Measurements from ENCODE around the gene TTC33. TPM values are rescaled to one million over a fixed set of nuclear protein-coding genes. Genes with fewer than 3 reads are reported as not detected.
A peak's percentile ranks its signal among the peaks of the same experiment; 100 is the strongest.

The TTC33 gene
- total RNA-seq, 1 donor from 2014 or later: 20.1 TPM

DNA sequence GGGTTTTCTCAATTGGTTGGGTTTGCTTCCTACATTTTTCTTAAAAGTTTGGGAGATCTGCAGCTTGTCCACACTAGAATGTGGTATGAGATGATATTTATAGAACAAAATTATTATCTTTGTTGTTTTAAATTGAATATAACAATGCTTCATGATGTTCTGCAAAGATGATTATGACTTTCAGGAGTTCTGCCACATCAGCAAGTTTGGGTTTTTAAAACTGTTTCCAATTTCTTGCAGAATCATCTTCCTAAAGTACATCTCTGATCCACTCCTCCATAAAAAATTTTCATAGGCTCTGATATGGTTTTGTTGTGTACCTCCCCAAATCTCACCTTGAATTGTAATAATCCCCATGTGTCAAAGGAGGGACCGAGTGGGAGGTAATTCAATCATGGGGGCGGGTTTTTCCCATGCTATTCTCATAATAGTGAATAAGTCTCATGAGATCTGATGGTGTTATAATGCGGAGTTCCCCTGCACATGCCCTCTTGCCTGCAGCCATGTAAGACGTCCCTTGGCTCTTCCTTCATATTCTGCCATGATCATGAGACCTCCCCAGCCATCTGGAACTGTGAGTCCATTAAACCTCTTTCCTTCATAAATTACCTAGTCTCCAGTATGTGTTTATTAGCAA, 195.2 kb downstream of the TTC33 start:
- no peak for DNase-seq (ENCODE audit: low spot score in 2 of 2, unreplicated experiment in 2 of 2)
- Mint-ChIP-seq H3K27ac (no peak overlapping the region), H3K4me1 (peaks cover 26% of the 10 kb centered on the region), H3K27me3 (ENCODE audit: low read depth) (no peaks in the 10 kb centered on the region), H3K4me3 (no peak overlapping the region), H3K36me3 (peaks cover 2% of the 10 kb centered on the region), H3K9me3 (peaks cover 7% of the 10 kb centered on the region)
- TF ChIP-seq, protein P1, sequence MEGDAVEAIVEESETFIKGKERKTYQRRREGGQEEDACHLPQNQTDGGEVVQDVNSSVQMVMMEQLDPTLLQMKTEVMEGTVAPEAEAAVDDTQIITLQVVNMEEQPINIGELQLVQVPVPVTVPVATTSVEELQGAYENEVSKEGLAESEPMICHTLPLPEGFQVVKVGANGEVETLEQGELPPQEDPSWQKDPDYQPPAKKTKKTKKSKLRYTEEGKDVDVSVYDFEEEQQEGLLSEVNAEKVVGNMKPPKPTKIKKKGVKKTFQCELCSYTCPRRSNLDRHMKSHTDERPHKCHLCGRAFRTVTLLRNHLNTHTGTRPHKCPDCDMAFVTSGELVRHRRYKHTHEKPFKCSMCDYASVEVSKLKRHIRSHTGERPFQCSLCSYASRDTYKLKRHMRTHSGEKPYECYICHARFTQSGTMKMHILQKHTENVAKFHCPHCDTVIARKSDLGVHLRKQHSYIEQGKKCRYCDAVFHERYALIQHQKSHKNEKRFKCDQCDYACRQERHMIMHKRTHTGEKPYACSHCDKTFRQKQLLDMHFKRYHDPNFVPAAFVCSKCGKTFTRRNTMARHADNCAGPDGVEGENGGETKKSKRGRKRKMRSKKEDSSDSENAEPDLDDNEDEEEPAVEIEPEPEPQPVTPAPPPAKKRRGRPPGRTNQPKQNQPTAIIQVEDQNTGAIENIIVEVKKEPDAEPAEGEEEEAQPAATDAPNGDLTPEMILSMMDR (IDR thresholded peaks at IDR 0.05; ENCODE audit: unreplicated experiment): no peak

DNA sequence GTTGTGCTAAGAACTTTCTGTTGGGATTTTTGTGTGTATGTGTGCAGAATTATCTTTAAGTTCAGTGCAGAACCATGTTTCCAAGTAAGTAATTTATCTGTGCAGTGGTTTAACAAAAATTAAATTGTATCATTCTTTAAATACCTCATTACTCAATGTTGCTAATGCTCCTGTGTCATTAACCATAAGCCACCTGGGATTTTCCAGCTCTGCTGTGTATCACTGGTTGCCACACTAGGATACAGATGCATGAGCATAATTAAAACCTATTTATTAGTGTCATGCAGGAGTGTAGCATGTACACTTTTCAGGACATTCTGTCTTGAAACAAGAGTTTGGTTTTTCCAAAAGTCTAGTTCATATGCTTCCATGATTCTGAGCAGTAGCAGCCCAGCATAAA, 196.5 kb downstream of the TTC33 start:
- peaks cover 2% of the 10 kb centered on the region for H3K36me3 Mint-ChIP-seq
- H3K4me1 Mint-ChIP-seq: peaks cover 36% of the 10 kb centered on the region
- H3K27ac Mint-ChIP-seq: peak overlapping the region; percentile 58
- H3K9me3 Mint-ChIP-seq: peaks cover 6% of the 10 kb centered on the region
- TF ChIP-seq, protein P1 (IDR thresholded peaks at IDR 0.05; ENCODE audit: unreplicated experiment): no peak
- H3K27me3 Mint-ChIP-seq (ENCODE audit: low read depth): no peaks in the 10 kb centered on the region
- no peak for DNase-seq (ENCODE audit: low spot score in 2 of 2, unreplicated experiment in 2 of 2)
- no peak overlapping the region for H3K4me3 Mint-ChIP-seq

DNA sequence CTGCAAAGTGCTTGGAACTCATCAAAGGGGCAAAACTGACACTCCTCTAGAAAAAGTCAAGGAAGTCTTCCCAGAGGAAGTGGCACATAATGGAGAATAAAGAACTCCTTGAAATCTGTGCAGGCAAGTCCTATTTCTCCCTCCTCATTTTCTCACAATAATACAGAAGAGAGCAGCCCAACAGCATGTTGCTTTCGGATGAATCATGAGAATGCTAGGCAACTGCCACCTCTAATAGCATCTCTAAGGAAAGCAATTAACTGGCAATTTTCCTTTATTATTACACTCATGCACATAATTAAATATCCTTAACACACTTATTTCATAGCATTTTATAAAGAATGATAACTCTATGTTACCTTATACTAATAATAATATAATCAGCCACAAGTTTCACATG, 198.3 kb downstream of the TTC33 start:
- no peak overlapping the region for H3K4me3 Mint-ChIP-seq
- peaks cover 4% of the 10 kb centered on the region for H3K9me3 Mint-ChIP-seq
- TF ChIP-seq, protein P1 (IDR thresholded peaks at IDR 0.05; ENCODE audit: unreplicated experiment): no peak
- H3K27me3 Mint-ChIP-seq (ENCODE audit: low read depth): no peaks in the 10 kb centered on the region
- no peaks in the 10 kb centered on the region for H3K36me3 Mint-ChIP-seq
- H3K27ac Mint-ChIP-seq: no peak overlapping the region
- peaks cover 45% of the 10 kb centered on the region for H3K4me1 Mint-ChIP-seq
- no peak for DNase-seq (ENCODE audit: low spot score in 2 of 2, unreplicated experiment in 2 of 2)

DNA sequence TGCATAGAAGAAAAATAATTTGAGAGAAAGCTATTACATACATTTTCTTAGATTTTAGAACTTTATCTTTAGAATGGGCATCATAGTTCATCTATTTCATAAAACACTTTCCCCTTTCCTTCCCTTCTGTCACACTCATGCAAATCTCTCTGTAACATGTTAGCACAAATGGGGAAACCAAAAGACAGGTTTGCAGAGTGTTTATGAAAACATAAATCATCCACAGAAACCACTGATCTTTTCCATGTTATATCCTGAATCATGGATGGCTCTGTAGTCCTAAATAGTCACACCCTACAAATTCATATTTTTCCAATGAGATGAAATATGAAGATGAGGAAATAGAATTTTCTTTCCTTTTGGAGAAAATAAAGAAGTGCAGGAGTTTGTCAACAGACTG, 198.9 kb downstream of the TTC33 start:
- Mint-ChIP-seq H3K4me3 (no peak overlapping the region), H3K9me3 (no peaks in the 10 kb centered on the region), H3K27me3 (ENCODE audit: low read depth) (no peaks in the 10 kb centered on the region), H3K36me3 (no peaks in the 10 kb centered on the region), H3K4me1 (peaks cover 47% of the 10 kb centered on the region), H3K27ac (no peak overlapping the region)
- no peak for DNase-seq (ENCODE audit: low spot score in 2 of 2, unreplicated experiment in 2 of 2)
- TF ChIP-seq, protein P1 (IDR thresholded peaks at IDR 0.05; ENCODE audit: unreplicated experiment): no peak

DNA sequence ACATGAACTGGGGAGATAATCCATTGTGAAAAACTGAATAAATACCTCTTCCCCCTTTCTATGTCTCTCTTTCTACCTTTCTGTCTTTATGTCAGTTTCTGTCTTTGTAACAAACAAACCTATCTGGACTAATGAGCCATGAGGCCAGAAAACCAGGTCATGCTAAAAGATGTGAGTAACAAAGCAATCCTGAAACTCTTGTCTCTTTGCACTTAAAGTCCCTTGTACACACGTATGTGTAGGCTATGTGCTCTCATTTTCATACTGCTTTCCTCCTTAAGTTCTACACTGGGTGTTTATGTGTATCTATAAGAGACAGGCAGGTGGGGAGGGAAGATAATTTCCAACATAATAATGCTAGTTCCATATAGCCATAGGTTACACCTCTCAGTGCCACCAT, 199.9 kb downstream of the TTC33 start:
- H3K4me3 Mint-ChIP-seq: no peak overlapping the region
- no peaks in the 10 kb centered on the region for H3K36me3 Mint-ChIP-seq
- peaks cover 47% of the 10 kb centered on the region for H3K4me1 Mint-ChIP-seq
- no peak for DNase-seq (ENCODE audit: low spot score in 2 of 2, unreplicated experiment in 2 of 2)
- no peaks in the 10 kb centered on the region for H3K9me3 Mint-ChIP-seq
- H3K27ac Mint-ChIP-seq: peak overlapping the region; percentile 10
- no peaks in the 10 kb centered on the region for H3K27me3 Mint-ChIP-seq (ENCODE audit: low read depth)
- TF ChIP-seq, protein P1 (IDR thresholded peaks at IDR 0.05; ENCODE audit: unreplicated experiment): no peak

DNA sequence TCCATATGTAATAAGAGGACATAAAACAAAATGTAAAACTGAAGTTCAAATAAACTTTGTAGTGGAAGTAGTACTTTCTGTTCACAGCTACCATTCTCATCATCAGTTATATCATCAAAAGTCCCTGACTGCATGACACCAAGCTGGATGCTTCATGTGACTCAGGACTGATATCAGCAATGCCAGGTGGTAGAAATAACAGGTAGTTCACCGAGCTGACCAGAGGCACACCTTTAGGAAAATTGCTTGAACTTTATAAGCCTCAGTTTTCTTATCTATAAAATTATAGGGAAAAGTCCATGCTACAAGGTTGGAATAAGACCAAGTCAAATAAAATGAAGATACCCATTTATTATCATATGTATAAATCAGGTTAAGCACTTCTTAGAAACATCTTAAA, 200.9 kb downstream of the TTC33 start:
- Mint-ChIP-seq H3K4me1 (peaks cover 47% of the 10 kb centered on the region), H3K27me3 (ENCODE audit: low read depth) (no peaks in the 10 kb centered on the region), H3K36me3 (peaks cover 3% of the 10 kb centered on the region), H3K27ac (no peak overlapping the region), H3K4me3 (no peak overlapping the region), H3K9me3 (peaks cover 7% of the 10 kb centered on the region)
- no peak for DNase-seq (ENCODE audit: low spot score in 2 of 2, unreplicated experiment in 2 of 2)
- TF ChIP-seq, protein P1 (IDR thresholded peaks at IDR 0.05; ENCODE audit: unreplicated experiment): no peak
